ENCODE measurements around the gene NUP58.

The NUP58 gene

GRCh38 chr13:25301347-25302113 lies at the start of gene NUP58:
NUP58 (plus strand) TSS chr13:25301625; CDS start chr13:25301774, 149 bp downstream.
- DNase-seq (ENCODE audit: low read depth in 2 of 2) = peak; percentile 83 to 84

DNA sequence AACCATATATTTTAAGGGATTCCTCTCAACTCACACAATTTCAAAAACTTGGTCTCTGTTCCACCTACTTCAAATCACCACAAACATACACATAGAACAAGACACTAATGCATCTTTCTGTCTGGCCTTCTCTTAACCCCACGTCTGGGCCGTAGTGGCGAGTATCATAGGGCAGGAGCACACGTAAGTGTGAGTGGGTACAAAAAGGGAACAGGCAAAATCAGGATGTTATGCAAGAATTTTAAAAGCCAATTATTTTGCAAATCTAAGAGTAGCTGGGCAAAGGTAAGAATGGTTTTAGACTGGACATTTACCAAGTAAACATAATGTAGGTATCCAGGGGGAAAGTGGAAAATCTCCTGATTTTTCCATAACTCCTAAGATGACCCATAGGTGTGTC lies 49.2 kb upstream of the NUP58 start:
- DNase-seq (ENCODE audit: low read depth in 2 of 2) = no peak

DNA sequence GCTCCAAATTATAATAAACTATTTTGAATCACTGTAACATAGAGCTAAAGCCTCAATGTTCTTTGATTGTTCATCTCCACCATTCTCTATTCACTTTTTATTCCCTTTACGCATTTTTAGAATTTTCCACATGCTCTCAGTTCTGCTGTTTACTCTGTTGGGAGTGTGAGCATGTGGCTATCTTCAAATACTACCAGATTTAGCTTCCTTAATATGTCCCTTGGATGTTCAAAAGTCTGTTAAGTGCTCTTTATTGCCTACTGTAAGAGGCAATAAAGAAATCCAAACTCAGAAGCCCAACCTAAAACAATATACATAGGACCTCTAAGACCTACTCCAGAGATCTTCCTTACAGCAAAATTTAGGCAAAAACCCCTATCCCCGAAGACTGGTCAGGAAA lies 48.7 kb upstream of the NUP58 start:
- no peak for DNase-seq (ENCODE audit: low read depth in 2 of 2)

DNA sequence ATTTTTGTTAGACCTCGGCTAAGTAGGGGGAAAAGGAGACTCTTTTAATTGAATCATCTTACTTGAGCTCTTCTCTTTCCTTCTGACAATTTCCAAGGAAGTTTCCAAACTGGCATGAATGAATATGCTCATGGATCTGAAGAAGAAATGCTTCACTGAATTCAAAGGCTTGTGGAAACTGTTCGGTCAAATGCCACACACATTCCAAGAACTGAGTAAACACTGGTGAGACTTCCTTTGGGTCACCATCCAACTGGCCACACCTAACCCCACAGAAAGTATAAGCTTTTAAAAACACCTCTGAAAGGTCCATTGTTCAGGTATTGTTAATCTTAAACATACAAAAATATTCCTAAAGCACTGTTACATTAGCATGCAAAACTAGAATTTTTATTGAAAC lies 47.7 kb upstream of the NUP58 start:
- DNase-seq (ENCODE audit: low read depth in 2 of 2) = no peak

DNA sequence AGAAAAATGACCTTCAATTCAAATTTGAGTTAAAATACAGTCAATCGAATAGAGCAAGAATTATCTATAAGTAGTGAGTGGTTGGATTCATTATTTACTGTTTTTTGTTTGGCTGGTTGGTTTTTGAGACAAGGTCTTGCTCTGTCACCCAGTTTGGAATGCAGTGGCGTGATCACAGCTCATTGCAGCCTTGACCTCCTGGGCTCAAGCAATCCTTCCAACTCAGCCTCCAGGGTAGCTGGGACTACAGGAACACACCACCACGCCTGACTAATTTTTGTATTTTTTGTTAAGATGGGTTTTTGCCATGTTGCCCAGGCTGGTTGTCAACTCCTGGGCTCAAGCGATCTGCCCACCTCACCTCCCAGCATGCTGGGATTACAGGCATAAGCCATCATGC lies 39.2 kb upstream of the NUP58 start:
- no peak for DNase-seq (ENCODE audit: low read depth in 2 of 2)

GRCh38 chr13:25266706-25267105 lies 34.7 kb upstream of the NUP58 start:
- no peak for DNase-seq (ENCODE audit: low read depth in 2 of 2)

DNA sequence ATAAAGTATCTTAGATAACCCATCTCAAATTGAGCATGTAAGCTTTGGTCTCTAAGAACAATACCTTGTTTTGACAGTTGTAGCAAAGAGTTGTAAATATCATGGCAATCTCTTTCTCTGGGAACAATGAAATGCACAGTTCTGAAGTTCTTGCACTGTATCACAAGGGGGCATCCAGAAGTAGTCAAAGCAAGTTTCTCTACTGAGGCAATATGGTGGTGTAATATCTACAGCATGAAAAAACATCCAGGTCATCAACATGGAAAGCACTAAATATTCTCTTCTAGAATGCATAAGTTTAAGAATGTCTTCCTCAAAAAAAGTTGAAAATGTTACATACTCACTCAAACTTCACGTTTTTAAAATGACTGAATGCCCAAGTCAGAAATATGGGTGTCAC lies 33.7 kb upstream of the NUP58 start:
- no peak for DNase-seq (ENCODE audit: low read depth in 2 of 2)

- no peak for DNase-seq (ENCODE audit: low read depth in 2 of 2)
Measured at GRCh38 chr13:25268561-25268960, 32.9 kb upstream of the NUP58 start.

DNA sequence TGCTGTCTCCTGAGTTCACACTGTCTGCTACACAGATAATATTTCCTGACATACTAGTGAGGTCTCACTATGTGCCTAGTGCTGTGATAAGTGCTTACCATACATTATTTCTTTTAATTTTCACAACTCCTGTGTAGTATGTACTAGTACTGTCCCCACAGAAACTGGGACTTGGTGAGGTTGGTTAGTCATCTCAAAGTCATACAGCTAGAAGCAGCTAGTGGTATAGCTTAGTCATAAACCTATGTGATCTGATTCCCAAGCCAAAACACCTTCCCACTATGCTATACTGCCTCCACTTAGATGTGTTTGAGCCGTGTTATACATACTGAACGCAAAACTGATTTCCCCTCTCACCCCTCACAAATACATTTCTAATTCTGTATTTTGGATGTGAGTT lies 24.7 kb upstream of the NUP58 start:
- no peak for DNase-seq (ENCODE audit: low read depth in 2 of 2)

DNA sequence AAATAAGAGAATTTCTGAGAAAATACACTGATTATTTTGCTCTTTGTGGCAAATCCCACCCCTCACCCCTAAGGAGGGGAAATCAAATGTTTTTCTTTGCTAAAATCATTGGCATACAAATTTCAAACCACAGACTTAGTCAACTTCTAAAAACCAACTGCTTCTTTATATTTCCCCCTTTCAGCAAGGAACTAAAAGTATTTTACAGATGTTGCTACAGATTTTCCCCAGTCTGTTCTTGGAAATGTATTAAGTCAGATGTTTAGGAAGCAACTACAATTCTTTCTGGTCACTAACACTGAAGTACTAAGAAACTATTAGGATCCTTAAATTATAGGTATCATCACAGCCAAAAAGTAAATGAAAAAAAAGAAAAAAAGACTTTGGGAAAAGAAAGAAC lies 21.0 kb upstream of the NUP58 start:
- DNase-seq (ENCODE audit: low read depth in 2 of 2) = no peak

DNA sequence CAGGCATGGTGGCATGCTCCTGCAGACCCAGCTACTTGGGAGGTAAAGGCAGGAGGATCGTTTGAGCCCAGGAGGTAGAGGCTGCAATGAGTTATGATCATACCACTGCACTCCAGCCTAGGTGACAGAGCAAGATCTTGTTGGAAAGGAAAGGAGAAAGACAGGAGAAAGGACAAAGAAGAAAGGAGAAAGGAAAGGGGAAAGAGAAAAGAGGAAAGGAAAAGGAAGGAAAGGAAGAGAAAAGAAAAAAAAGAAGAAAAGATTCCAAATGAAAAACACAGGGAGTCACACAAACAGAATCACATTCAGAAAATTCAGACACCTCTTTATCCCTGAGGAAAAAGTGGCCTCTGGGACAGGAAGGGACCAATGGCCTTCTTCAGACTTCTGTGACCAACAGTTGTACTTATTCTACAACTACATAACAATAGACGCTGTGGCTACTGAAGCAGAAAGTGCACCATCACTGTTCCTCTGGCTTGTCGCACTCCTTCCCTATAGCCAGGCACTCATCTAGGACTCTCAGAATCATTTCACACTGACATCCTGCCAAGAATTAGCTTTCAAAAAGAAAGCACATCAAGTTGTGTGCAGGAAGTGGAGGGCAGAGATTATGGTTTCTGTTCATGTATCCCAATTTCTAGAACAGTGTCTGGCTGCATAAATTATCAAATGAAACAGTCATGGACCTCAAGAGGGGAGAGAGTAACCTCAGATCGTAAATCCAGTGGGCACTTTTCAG lies 20.1 kb upstream of the NUP58 start:
- DNase-seq (ENCODE audit: low read depth in 2 of 2) = no peak

- DNase-seq (ENCODE audit: low read depth in 2 of 2) = no peak
Measured at GRCh38 chr13:25281935-25282332, 19.5 kb upstream of the NUP58 start.

- no peak for DNase-seq (ENCODE audit: low read depth in 2 of 2)
Measured at GRCh38 chr13:25286308-25286968, 15.0 kb upstream of the NUP58 start.

- peak; percentile 50 to 52 for DNase-seq (ENCODE audit: low read depth in 2 of 2)
Measured at GRCh38 chr13:25286969-25287961, 14.2 kb upstream of the NUP58 start, which contains the start of gene MTMR6. MTMR6 (minus strand) TSS chr13:25287488; CDS start chr13:25287247, 241 bp downstream.

- DNase-seq (ENCODE audit: low read depth in 2 of 2) = no peak
Measured at GRCh38 chr13:25288966-25289365, 12.5 kb upstream of the NUP58 start.

DNA sequence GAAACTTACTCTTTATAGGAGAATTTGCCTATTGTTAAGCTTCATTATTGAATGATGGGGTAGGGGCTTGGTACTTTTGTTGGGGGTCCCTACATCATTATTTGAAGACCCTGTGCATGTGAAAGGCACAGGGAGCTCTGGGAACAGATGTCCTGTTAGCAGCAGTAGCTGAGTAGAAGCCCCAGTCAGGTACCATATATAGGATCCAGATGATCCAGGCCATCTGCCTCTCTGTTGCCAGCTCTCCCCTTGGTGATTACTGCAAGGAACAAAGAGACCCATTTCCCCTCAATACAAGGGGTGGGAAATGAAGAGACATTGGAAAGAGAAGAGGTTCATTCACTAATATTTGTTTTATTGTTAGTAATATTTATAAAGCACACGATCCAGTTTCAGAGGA lies 9.7 kb upstream of the NUP58 start:
- DNase-seq (ENCODE audit: low read depth in 2 of 2) = no peak

GRCh38 chr13:25292301-25292700 lies 9.1 kb upstream of the NUP58 start:
- no peak for DNase-seq (ENCODE audit: low read depth in 2 of 2)

DNA sequence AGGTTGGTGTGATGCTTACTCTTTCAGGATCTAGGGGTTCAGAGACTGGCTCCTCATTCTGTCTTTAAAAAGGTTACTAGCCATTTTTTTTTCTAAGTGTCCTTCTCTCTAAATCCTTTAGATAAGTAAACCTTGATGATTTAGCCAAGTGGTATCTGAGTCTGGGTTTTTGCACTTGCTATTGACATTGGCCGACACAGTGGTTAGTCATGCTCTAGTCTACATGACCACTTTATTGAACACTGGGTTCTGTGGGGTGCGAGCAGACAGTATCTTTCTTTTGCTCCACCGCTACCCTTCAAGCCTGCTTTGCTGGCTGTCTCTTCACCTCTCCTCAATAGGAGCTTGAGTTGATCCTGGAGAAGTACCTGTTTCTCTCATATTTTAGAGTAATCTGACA lies 6.2 kb upstream of the NUP58 start:
- no peak for DNase-seq (ENCODE audit: low read depth in 2 of 2)

DNA sequence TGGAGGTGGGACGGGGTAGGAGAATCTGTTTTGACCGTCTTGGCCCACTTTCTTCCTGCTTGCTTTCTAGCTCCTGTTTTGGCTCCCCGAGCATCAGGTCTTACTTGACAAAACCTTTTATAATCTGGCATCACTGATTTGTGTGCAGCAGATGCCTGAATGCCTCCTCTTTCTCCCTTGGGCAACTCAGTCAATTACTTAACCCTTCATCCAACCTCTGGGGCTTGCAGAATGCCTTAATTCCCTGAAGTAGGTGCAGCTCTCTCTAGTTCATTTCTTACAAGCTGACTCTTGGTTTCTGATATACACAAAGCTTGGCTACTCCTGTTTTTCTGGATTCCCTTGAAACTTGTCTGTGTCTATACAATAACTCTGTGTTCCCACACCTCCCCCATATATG lies 5.7 kb upstream of the NUP58 start:
- no peak for DNase-seq (ENCODE audit: low read depth in 2 of 2)

DNA sequence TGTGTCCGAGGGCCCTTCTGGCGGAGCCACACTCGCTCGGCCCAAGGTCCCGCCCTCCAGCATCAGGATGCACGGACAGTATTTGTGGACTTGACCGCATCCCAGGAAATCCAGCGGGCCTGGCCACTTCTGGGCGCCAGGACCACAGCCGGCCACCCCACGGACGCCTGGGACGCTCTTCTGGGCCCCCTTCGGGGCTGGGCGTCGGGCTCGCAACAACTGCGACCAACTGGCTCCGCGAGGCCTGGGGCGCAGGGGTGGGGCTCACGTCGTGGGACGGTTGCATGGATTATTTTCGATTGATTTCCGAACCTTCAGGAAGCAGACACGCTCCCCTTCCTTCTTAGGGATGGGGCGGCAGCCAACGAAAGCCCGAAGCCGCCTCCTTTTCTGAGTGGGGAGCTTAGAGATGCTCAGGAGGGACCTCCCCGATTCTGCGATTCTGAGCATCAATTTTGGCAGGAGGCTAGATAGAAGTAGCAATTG lies 521 bp upstream of the NUP58 start:
- DNase-seq (ENCODE audit: low read depth in 2 of 2) = no peak

- no peak for DNase-seq (ENCODE audit: low read depth in 2 of 2)
Measured at GRCh38 chr13:25302121-25302520, 696 bp downstream of the NUP58 start.

Data from fibroblast of skin of left biceps (primary cell).